Measurements from ENCODE around the gene ALPK3.

GRCh38 chr15:84858231-84858630 is 41.1 kb downstream of the ALPK3 start:
- no peak for TF ChIP-seq CTCF (IDR thresholded peaks at IDR 0.05)
- no peak for TF ChIP-seq ZFX (IDR thresholded peaks at IDR 0.05; ENCODE audit: borderline replicate concordance)

Data from 22Rv1 (cell line).